Transverse colon (tissue), 4 donors: Measurements from ENCODE around the gene KLHDC2. TPM values are rescaled to one million over a fixed set of nuclear protein-coding genes. Genes with fewer than 3 reads are reported as not detected.
"Not testable (repeated sequence)": the region's sequence is repeated elsewhere in the genome, so short reads cannot be mapped to it uniquely, and the experiment has no call there.

ENCODE experiments used
- DNase-seq: peaks from one replicate; pipeline ENCODE4 v3.0.0-alpha.2; 2019
- H3K27ac ChIP-seq, 4 donors: fragments of 200-600 bp; sonication (generic); 2 replicates each; pipeline ENCODE4 v1.5.1; 2016 to 2018; ENCODE audit warnings: inconsistent platforms in 4 of 4
- H3K27me3 ChIP-seq: fragments of 200-600 bp; sonication (generic); 2 replicates; pipeline ENCODE4 v1.5.1; 2017; ENCODE audit warnings: inconsistent platforms
- H3K36me3 ChIP-seq, 4 donors: fragments of 200-600 bp; sonication (generic); 2 replicates each; pipeline ENCODE4 v1.5.1; 2017 to 2019; ENCODE audit warnings: inconsistent platforms in 4 of 4
- H3K4me1 ChIP-seq, 4 donors: fragments of 200-600 bp; sonication (generic); 2 replicates each; pipeline ENCODE4 v1.5.1; 2017 to 2020; ENCODE audit warnings: inconsistent platforms in 4 of 4
- H3K4me3 ChIP-seq, 4 donors: fragments of 200-600 bp; sonication (generic); 1 replicate in 1 of 4; 2 replicates in 3 of 4; pipeline versions ENCODE4 v1.5.1 to v1.6.1; 2017 to 2019; ENCODE audit warnings: inconsistent platforms in 4 of 4
- H3K9me3 ChIP-seq, 2 donors: fragments of 200-600 bp; sonication (generic); 2 replicates each; pipeline ENCODE4 v1.5.1; 2017 to 2019; ENCODE audit warnings: inconsistent platforms in 2 of 2
- EP300 ChIP-seq: sonication (generic); formaldehyde crosslinking; IDR thresholded peaks from one replicate; pipeline ENCODE4 v1.6.1; 2017; ENCODE audit warnings: antibody characterized with exemption, low read depth
- POLR2A ChIP-seq: fragments of 450-650 bp; IDR thresholded peaks from one replicate; pipeline ENCODE4 v1.6.1; 2016; ENCODE audit warnings: antibody characterized with exemption, mild to moderate bottlenecking, moderate library complexity
- POLR2AphosphoS5 ChIP-seq, 3 donors: sonication (generic); formaldehyde crosslinking; IDR thresholded peaks; one replicate each; pipeline ENCODE4 v1.6.1; 2016; ENCODE audit warnings: antibody characterized with exemption in 3 of 3
- WGBS, 2 donors: methylation state at CpG; one replicate each; pipeline ENCODE4 v1.1.5; 2018; ENCODE audit warnings: low coverage in 1 of 2; 5-methylcytosine and 5-hydroxymethylcytosine counted together
- in situ Hi-C, 4 donors: fragments of 200-750 bp; cut with MboI; loops; one replicate each; pipeline versions ENCODE4 v1.15.0 to v1.15.1; 2017; ENCODE audit warnings: low sequenced_read_pairs in 3 of 4, low pct_ligation_motif_present in 1 of 4, low pct_unique_long_range_greater_than_20kb in 1 of 4
- intact Hi-C: fragments of 100-400 bp; cut with DNase I; formaldehyde crosslinking; loops from one replicate; pipeline ENCODE4 v1.15.1; 2023; ENCODE audit warnings: low total_unique reads
- total RNA-seq, 4 donors: library from RNA; depleted of rRNA; stranded (reverse); fragments of >200 nt; gene quantifications; one replicate each; pipeline ENCODE4 v1.1.0, GENCODE V29; 2016
- TF ChIP-seq, protein P1 (sequence below), 5 experiments: fragments of 200-600 bp in 3 of 5; fragments of 450-650 bp in 2 of 5; sonication (generic) in 3 of 5; IDR thresholded peaks; 1 replicate in 2 of 5; 2 replicates in 3 of 5; pipeline ENCODE4 v1.5.1; 2016 to 2017; ENCODE audit warnings: antibody characterized with exemption in 5 of 5, inconsistent platforms in 3 of 5, mild to moderate bottlenecking in 2 of 5, moderate library complexity in 1 of 5

KLHDC2 gene
- total RNA-seq, 4 donors from 2014 or later, result 88.6 to 113 (median 109) TPM

DNA sequence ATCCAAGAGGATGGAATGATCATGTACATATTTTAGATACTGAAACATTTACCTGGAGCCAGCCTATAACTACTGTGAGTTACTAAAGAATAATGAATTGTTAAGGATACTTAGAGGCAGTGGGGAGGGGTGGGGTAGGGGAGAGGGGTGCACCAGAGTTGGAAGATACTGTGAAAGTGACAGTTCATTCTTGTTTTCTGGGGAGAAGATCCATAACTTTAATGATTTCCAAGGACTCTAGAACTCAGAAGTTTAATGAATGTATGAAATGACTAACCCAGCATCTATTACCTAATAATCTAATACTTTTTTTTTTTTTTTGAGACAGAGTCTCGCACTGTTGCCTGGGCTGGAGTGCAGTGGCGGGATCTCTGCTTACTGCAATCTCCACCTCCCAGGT lies 10.5 kb downstream of the KLHDC2 start:
- H3K36me3 ChIP-seq, result peaks cover 0 to 86% (median 40%) of the 10 kb centered on the region in 4 donors
- TF ChIP-seq, protein P1, sequence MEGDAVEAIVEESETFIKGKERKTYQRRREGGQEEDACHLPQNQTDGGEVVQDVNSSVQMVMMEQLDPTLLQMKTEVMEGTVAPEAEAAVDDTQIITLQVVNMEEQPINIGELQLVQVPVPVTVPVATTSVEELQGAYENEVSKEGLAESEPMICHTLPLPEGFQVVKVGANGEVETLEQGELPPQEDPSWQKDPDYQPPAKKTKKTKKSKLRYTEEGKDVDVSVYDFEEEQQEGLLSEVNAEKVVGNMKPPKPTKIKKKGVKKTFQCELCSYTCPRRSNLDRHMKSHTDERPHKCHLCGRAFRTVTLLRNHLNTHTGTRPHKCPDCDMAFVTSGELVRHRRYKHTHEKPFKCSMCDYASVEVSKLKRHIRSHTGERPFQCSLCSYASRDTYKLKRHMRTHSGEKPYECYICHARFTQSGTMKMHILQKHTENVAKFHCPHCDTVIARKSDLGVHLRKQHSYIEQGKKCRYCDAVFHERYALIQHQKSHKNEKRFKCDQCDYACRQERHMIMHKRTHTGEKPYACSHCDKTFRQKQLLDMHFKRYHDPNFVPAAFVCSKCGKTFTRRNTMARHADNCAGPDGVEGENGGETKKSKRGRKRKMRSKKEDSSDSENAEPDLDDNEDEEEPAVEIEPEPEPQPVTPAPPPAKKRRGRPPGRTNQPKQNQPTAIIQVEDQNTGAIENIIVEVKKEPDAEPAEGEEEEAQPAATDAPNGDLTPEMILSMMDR (IDR thresholded peaks at IDR 0.05), result no peak
- TF ChIP-seq EP300 (no peak), POLR2A (no peak), POLR2AphosphoS5 (IDR thresholded peaks at IDR 0.05) (no peak)
- H3K9me3 ChIP-seq, result no peaks in the 10 kb centered on the region
- H3K4me3 ChIP-seq, result no peak overlapping the region
- in situ Hi-C loops, result no loop called here
- peaks cover 0 to 5% (median 0%) of the 10 kb centered on the region in 4 donors for H3K4me1 ChIP-seq
- no peak for DNase-seq
- intact Hi-C loops, result no loop called here
- WGBS, 2 donors, result 96 to 100% methylated on average over 2 of the region's 2 CpGs
- no peak overlapping the region for H3K27ac ChIP-seq
- no peaks in the 10 kb centered on the region for H3K27me3 ChIP-seq

DNA sequence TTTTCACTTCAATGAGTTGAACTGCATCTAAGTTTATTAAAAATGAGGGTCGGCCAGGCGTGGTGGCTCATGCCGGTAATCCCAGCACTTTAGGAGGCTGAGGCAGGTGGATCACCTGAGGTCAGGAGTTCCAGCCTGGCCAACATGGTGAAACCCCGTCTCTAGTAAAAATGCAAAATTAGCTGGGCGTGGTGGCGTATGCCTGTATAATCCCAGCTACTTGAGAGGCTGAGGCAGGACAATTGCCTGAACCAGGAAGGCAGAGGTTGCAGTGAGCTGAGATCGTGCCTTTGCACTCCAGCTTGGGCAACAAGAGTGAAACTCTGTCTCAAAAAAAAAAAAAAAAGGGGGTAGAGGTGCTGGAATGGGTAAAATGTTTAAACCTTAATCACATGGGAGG lies 13.1 kb downstream of the KLHDC2 start:
- in situ Hi-C loops, DNase-seq, intact Hi-C loops: not testable (repeated sequence)

DNA sequence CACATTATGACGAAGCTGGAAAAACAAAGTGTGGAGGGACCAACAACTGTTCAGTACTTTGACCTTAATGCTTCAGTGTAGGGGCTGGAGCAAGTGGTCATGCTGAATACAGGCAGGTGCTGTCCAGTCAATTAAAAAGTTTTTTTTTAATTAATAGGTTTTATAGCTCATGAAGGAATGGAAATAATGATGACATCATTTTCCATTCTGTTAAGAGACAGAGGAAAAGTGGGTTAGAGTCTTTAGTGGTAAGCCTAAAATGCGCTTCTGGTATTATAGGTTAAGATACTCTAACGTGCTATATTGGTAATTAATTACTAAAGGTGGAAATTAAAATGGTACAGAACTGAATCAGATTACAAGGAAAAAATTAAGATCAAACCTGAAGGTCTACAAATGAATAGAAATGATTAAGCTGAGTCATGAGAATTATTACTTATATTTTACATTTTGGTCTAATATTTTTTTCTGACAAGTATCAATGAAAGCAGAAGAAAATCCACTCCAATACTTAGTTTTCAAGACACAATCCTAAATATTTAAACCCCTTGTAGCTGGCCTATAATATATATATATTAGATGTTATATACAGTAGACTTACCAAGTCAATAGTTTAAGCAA lies 15.6 kb downstream of the KLHDC2 start:
- no peaks in the 10 kb centered on the region for H3K27me3 ChIP-seq

More for the DNA sequence above, 13.1 kb downstream of the KLHDC2 start:
- not testable (repeated sequence) for H3K4me1 ChIP-seq, H3K27me3 ChIP-seq, H3K9me3 ChIP-seq, H3K27ac ChIP-seq, H3K4me3 ChIP-seq
- 57 to 85% methylated on average over 1 to 7 of the region's 7 CpGs for WGBS, 2 donors
- H3K36me3 ChIP-seq, result peaks cover 0 to 91% (median 44%) of the 10 kb centered on the region in 4 donors

DNA sequence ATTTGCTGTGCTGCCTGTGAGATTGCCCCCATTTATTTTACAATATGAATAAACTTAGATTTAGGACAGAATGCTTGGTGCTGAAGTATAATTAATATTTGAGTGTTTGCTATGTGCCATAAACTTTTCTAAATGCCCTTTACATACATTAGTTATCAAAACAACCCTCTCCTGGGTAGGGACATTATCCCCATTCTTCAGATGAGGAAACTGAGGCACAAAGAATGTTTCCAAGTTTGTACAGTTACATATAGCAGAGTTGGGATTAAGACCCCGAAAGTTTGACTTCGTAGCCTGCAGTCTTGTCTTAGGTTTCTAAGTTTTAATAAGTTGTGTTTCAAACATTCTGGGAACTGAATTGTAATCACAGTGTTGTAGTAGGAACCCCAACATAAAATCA lies 18.4 kb downstream of the KLHDC2 start:
- Histone ChIP-seq H3K36me3 (peaks cover 0 to 91% (median 44%) of the 10 kb centered on the region in 4 donors), H3K4me3 (no peak overlapping the region), H3K27ac (no peak overlapping the region), H3K4me1 (peaks cover 0 to 5% (median 0%) of the 10 kb centered on the region in 4 donors), H3K9me3 (no peaks in the 10 kb centered on the region), H3K27me3 (no peaks in the 10 kb centered on the region)
- WGBS, 2 donors, result 93 to 100% methylated on average over 2 of the region's 2 CpGs
- in situ Hi-C loops, result no loop called here
- DNase-seq, result no peak
- TF ChIP-seq POLR2AphosphoS5 (IDR thresholded peaks at IDR 0.05) (no peak), POLR2A (no peak), EP300 (no peak)
- TF ChIP-seq, protein P1 (IDR thresholded peaks at IDR 0.05), result no peak
- intact Hi-C loops, result no loop called here

More for the DNA sequence above, 15.6 kb downstream of the KLHDC2 start:
- 81 to 87% methylated on average over 2 to 3 of the region's 3 CpGs for WGBS, 2 donors
- no peak overlapping the region for H3K4me3 ChIP-seq
- peaks cover 0 to 94% (median 45%) of the 10 kb centered on the region in 4 donors for H3K36me3 ChIP-seq
- in situ Hi-C loops, result no loop called here
- peaks cover 0 to 5% (median 0%) of the 10 kb centered on the region in 4 donors for H3K4me1 ChIP-seq
- H3K9me3 ChIP-seq, result no peaks in the 10 kb centered on the region
- no peak for DNase-seq
- intact Hi-C loops, result no loop called here
- no peak overlapping the region for H3K27ac ChIP-seq
- TF ChIP-seq POLR2A, result no peak
- TF ChIP-seq, protein P1 (IDR thresholded peaks at IDR 0.05), result no peak

DNA sequence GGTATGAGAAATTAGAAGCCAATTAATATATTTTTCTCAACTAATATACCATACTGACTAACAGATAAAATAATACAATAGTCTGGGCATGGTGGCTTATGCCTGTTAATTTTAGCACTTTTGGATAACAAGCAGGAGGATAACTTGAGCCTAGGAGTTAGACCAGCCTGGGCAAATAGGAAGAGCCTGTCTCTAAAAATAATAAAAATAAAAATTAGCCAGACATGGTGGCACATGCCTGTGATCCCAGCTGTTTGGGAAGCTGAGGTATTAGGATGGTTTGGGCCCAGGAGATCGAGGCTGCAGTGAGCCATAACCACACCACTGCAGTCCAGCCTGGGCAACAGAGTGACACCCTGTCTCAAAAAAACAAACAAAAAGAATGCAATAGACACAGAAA lies 24.7 kb downstream of the KLHDC2 start:
- H3K9me3 ChIP-seq, result no peaks in the 10 kb centered on the region
- intact Hi-C loops (no loop called here), in situ Hi-C loops (no loop called here)
- WGBS, 2 donors, result 0% methylated on average over 1 of the region's 1 CpG
- H3K4me3 ChIP-seq, result no peak overlapping the region
- no peaks in the 10 kb centered on the region for H3K4me1 ChIP-seq
- TF ChIP-seq POLR2AphosphoS5 (IDR thresholded peaks at IDR 0.05), result no peak
- TF ChIP-seq EP300, result no peak
- TF ChIP-seq, protein P1 (IDR thresholded peaks at IDR 0.05), result no peak
- TF ChIP-seq POLR2A, result no peak
- H3K27me3 ChIP-seq, result no peaks in the 10 kb centered on the region
- peaks cover 0 to 73% (median 30%) of the 10 kb centered on the region in 4 donors for H3K36me3 ChIP-seq
- no peak overlapping the region for H3K27ac ChIP-seq
- DNase-seq, result no peak
